Ishikawa (cell line): ENCODE data around the gene CD2AP.

ENCODE experiments used
- CEBPB ChIP-seq: IDR thresholded peaks from 2 replicates; pipeline ENCODE4 v1.6.1; 2012
- CREB1 ChIP-seq: IDR thresholded peaks from 2 replicates; pipeline ENCODE4 v1.6.1; 2012; ENCODE audit warnings: low read depth
- EGR1 ChIP-seq: IDR thresholded peaks from 2 replicates; pipeline ENCODE4 v1.6.1; 2012
- EP300 ChIP-seq: IDR thresholded peaks from 2 replicates; pipeline ENCODE4 v1.6.1; 2012; ENCODE audit warnings: borderline replicate concordance
- FOXM1 ChIP-seq: IDR thresholded peaks from 2 replicates; pipeline ENCODE4 v1.6.1; 2012; ENCODE audit warnings: low read depth, borderline replicate concordance
- MAX ChIP-seq: IDR thresholded peaks from 2 replicates; pipeline ENCODE4 v1.6.1; 2012
- NFIC ChIP-seq: IDR thresholded peaks from 2 replicates; pipeline ENCODE4 v1.6.1; 2012
- RAD21 ChIP-seq: IDR thresholded peaks from 2 replicates; pipeline ENCODE4 v1.6.1; 2012; ENCODE audit warnings: low read depth
- TAF1 ChIP-seq: IDR thresholded peaks from 2 replicates; pipeline ENCODE4 v1.6.1; 2012; ENCODE audit warnings: low read depth, mild to moderate bottlenecking
- TCF12 ChIP-seq: IDR thresholded peaks from 2 replicates; pipeline ENCODE4 v1.6.1; 2012; ENCODE audit warnings: low read depth
- TEAD4 ChIP-seq: IDR thresholded peaks from 2 replicates; pipeline ENCODE4 v1.6.1; 2012
- USF1 ChIP-seq: IDR thresholded peaks from 2 replicates; pipeline ENCODE4 v1.6.1; 2012
- YY1 ChIP-seq: IDR thresholded peaks from 2 replicates; pipeline ENCODE4 v1.6.1; 2012; ENCODE audit warnings: low read depth
- ZBTB7A ChIP-seq: IDR thresholded peaks from 2 replicates; pipeline ENCODE4 v1.6.1; 2012; ENCODE audit warnings: low read depth
- TF ChIP-seq, protein P1 (sequence below): IDR thresholded peaks from 2 replicates; pipeline ENCODE4 v1.6.1; 2012; ENCODE audit warnings: low read depth, mild to moderate bottlenecking

The CD2AP gene

DNA sequence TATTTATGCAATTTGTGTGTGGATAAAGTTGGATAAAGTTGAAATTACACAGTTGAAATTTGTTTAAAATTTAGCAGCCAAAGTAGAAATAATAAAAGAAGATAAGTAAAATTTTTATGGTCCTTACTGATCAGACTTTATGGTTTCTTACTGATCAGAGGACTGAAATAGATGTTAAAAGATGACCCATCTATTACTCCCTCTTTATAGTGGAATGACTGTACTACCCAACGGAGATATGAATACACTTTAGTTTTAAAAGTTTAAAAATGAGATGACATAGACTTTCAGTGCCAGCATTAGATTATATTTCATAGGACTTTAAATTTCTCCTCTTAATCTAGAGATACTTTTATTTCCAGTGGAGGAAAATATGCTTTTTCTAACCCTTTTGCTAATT is 121.9 kb downstream of the CD2AP start:
- TF ChIP-seq TEAD4 (no peak), EP300 (no peak), CREB1 (no peak), TAF1 (no peak), EGR1 (no peak), ZBTB7A (no peak), CEBPB (no peak), MAX (no peak), YY1 (no peak), USF1 (no peak), TCF12 (no peak), RAD21 (no peak), NFIC (no peak)
- TF ChIP-seq, protein P1, sequence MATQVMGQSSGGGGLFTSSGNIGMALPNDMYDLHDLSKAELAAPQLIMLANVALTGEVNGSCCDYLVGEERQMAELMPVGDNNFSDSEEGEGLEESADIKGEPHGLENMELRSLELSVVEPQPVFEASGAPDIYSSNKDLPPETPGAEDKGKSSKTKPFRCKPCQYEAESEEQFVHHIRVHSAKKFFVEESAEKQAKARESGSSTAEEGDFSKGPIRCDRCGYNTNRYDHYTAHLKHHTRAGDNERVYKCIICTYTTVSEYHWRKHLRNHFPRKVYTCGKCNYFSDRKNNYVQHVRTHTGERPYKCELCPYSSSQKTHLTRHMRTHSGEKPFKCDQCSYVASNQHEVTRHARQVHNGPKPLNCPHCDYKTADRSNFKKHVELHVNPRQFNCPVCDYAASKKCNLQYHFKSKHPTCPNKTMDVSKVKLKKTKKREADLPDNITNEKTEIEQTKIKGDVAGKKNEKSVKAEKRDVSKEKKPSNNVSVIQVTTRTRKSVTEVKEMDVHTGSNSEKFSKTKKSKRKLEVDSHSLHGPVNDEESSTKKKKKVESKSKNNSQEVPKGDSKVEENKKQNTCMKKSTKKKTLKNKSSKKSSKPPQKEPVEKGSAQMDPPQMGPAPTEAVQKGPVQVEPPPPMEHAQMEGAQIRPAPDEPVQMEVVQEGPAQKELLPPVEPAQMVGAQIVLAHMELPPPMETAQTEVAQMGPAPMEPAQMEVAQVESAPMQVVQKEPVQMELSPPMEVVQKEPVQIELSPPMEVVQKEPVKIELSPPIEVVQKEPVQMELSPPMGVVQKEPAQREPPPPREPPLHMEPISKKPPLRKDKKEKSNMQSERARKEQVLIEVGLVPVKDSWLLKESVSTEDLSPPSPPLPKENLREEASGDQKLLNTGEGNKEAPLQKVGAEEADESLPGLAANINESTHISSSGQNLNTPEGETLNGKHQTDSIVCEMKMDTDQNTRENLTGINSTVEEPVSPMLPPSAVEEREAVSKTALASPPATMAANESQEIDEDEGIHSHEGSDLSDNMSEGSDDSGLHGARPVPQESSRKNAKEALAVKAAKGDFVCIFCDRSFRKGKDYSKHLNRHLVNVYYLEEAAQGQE = no peak

GRCh38 chr6:47603227-47603626 is 125.6 kb downstream of the CD2AP start:
- TF ChIP-seq TCF12 (no peak), RAD21 (no peak), TEAD4 (no peak), TAF1 (no peak), CEBPB (no peak), NFIC (no peak), CREB1 (no peak), EGR1 (no peak), MAX (no peak)

DNA sequence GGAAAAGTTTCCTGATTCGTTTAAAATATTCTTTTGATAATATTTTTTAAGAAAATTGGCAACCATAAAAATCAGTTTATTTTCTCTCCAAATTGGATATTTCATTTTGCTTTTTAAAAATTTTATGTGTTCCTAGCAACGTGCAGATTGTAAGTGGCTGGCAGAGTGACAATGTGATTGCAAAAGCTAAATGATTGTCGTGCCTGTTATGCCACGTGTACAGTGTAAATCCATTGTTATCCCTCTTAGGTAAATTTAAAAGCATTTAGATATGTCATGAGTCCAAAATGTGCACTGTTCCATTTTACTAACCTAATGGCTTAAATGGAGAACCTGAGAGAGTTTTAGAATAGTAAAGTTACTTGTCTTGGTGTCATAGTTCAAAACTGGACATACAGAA is 126.4 kb downstream of the CD2AP start:
- peak; percentile 37; the same call in 1 of the 2 replicates for TF ChIP-seq USF1
- no peak for TF ChIP-seq RAD21
- no peak for TF ChIP-seq EGR1
- peak; percentile 31; the same call in 1 of the 2 replicates for TF ChIP-seq NFIC
- peak; percentile 82 for TF ChIP-seq CEBPB
- 0 out of 2 replicates have a peak, but pooled peaks have one; percentile 17 for TF ChIP-seq TEAD4
- TF ChIP-seq MAX = peak; percentile 72

- TF ChIP-seq ZBTB7A (no peak), TAF1 (no peak), USF1 (no peak), MAX (no peak), CEBPB (no peak), YY1 (no peak), NFIC (no peak), TCF12 (no peak), CREB1 (no peak), TEAD4 (no peak), EGR1 (no peak), RAD21 (no peak), FOXM1 (no peak), EP300 (no peak)
- TF ChIP-seq, protein P1 = no peak
These were observed 144.4 kb downstream of the CD2AP start for GRCh38 chr6:47621838-47622449.

DNA sequence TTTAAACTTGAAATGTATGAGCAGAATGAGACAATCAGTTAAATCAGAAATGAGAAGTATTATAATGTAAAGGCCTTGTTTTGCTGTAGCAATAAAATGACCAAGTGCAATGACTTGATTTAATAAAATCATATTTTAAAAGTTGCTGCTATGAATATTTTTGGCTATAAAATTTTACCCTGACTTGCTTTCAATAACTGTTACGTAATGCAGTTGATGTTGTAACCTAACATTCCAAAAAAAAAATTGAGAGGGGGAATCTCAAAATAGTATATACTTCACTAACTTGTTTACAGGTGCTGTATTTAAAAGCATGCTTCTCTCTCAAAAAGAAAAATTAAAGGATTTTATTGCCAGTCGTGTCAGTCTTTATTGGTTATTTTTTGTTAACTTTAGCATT is 149.2 kb downstream of the CD2AP start:
- no peak for TF ChIP-seq ZBTB7A
- TF ChIP-seq, protein P1 = no peak
- TF ChIP-seq CREB1 = no peak
- TF ChIP-seq EP300 = no peak
- no peak for TF ChIP-seq MAX
- TF ChIP-seq YY1 = no peak
- no peak for TF ChIP-seq TCF12
- no peak for TF ChIP-seq FOXM1
- no peak for TF ChIP-seq USF1
- TF ChIP-seq RAD21 = no peak
- no peak for TF ChIP-seq TAF1
- no peak for TF ChIP-seq CEBPB
- no peak for TF ChIP-seq TEAD4
- TF ChIP-seq NFIC = no peak
- TF ChIP-seq EGR1 = no peak
